Measurements from ENCODE around the gene SNCAIP.

SNCAIP gene

DNA sequence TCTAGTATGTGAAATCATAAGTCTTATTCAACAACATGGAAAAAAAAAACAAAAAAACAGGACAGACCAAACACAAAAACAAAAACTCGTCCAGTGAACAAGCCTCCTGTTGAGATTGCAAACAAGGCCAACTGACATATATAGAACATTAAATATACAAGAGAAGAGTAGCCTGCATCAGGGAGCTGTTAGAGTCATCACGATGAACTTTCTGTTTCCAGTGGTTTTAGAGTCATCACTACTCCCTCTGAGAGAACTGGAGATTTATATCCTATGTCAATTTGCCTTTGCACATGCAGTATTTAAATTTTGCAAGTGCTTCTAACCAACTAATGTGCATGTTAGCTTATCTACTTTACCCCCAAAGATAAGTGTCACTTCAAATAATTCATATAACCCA is 9.9 kb downstream of the SNCAIP start:
- H2BK5ac ChIP-seq (ENCODE audit: low read depth, low read length, poor library complexity), result no peak overlapping the region
- no peaks in the 10 kb centered on the region for H3K36me3 ChIP-seq (ENCODE audit: control insufficient read depth in 1 of 2, insufficient read depth in 2 of 2, low read length in 2 of 2)
- no peak overlapping the region for H3K9ac ChIP-seq (ENCODE audit: low read length)
- no peak overlapping the region for H3K4ac ChIP-seq (ENCODE audit: low read depth, low read length)
- no peak overlapping the region for H2BK12ac ChIP-seq (ENCODE audit: low read length)
- H3K79me1 ChIP-seq (ENCODE audit: low read length), result no peaks in the 10 kb centered on the region
- no peak overlapping the region for H3K18ac ChIP-seq (ENCODE audit: low read length)
- no peaks in the 10 kb centered on the region for H3K9me3 ChIP-seq (ENCODE audit: insufficient read depth, low read depth, low read length)
- H3K27me3 ChIP-seq (ENCODE audit: insufficient read depth, low read length), result no peaks in the 10 kb centered on the region
- no peak overlapping the region for H2BK120ac ChIP-seq (ENCODE audit: insufficient read depth, low read length, poor library complexity)
- no peak overlapping the region for H3K4me2 ChIP-seq (ENCODE audit: low read length)
- no peak overlapping the region for H4K91ac ChIP-seq (ENCODE audit: low read depth, low read length)
- H4K8ac ChIP-seq (ENCODE audit: low read depth, low read length), result no peak overlapping the region
- no peak overlapping the region for H2AK5ac ChIP-seq (ENCODE audit: low read length)
- H3K79me2 ChIP-seq (ENCODE audit: control insufficient read depth, insufficient read depth, low read length, poor library complexity), result no peaks in the 10 kb centered on the region
- H3K4me1 ChIP-seq (ENCODE audit: control insufficient read depth in 1 of 2, insufficient read depth in 2 of 2, low read length in 2 of 2), result no peaks in the 10 kb centered on the region
- no peak for DNase-seq
- no peak overlapping the region for H3K23ac ChIP-seq (ENCODE audit: low read length)
- no peak overlapping the region for H3K4me3 ChIP-seq (ENCODE audit: low read depth, low read length)
- H4K12ac ChIP-seq (ENCODE audit: low read depth, low read length), result no peak overlapping the region
- H3K14ac ChIP-seq (ENCODE audit: low read length), result no peak overlapping the region
- H2AFZ ChIP-seq (ENCODE audit: insufficient read depth, low read length, poor library complexity), result no peak overlapping the region
- no peak overlapping the region for H3K27ac ChIP-seq (ENCODE audit: low read depth, low read length)
- no CpG with 5 or more reads among the region's 2 CpGs for WGBS (ENCODE audit: extremely low coverage, insufficient coverage, insufficient read length)

DNA sequence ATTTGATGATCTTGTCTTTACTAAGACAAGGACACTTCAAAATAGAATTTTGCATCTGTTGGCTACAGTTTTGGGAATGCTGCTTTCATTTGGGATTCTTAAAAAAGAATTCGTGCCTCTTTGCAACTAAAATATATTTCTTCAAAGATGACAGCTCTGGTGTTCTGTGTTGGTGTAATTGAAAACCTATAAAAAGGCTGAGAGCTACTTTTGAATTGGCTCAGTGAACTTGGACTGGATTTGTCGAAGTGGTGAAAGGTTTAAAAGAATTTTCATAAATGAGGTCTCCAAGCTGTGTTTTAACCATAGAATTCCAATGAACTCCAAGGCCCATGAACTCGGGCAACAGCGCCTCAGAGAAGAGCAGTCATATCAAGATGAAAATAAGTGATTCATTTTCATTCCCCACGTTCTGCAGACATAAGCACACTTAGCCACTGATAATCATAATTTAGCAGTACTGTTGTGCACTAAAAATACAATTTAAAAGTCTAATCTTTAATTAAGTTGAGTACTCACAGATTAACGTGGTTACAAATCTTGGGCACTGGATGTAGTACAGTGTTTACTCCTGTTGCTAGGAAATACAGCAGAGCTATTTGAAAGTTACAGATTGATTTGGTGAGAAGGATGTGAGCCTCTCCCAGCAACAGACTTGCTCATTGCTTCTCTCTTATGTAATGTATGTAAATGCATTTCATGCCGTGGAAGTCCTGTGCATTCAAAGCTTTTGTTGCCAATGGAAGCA is 10.9 kb downstream of the SNCAIP start:
- no peak for DNase-seq
- H4K8ac ChIP-seq (ENCODE audit: low read depth, low read length), result no peak overlapping the region
- H4K91ac ChIP-seq (ENCODE audit: low read depth, low read length), result no peak overlapping the region
- H3K23ac ChIP-seq (ENCODE audit: low read length), result no peak overlapping the region
- no peaks in the 10 kb centered on the region for H3K27me3 ChIP-seq (ENCODE audit: insufficient read depth, low read length)
- no peak overlapping the region for H3K9ac ChIP-seq (ENCODE audit: low read length)
- H3K79me1 ChIP-seq (ENCODE audit: low read length), result no peaks in the 10 kb centered on the region
- H2BK12ac ChIP-seq (ENCODE audit: low read length), result no peak overlapping the region
- H2BK120ac ChIP-seq (ENCODE audit: insufficient read depth, low read length, poor library complexity), result no peak overlapping the region
- WGBS (ENCODE audit: extremely low coverage, insufficient coverage, insufficient read length), result no CpG with 5 or more reads among the region's 7 CpGs
- H3K27ac ChIP-seq (ENCODE audit: low read depth, low read length), result no peak overlapping the region
- no peak overlapping the region for H2AK5ac ChIP-seq (ENCODE audit: low read length)
- no peaks in the 10 kb centered on the region for H3K9me3 ChIP-seq (ENCODE audit: insufficient read depth, low read depth, low read length)
- H3K4me2 ChIP-seq (ENCODE audit: low read length), result no peak overlapping the region
- H3K79me2 ChIP-seq (ENCODE audit: control insufficient read depth, insufficient read depth, low read length, poor library complexity), result no peaks in the 10 kb centered on the region
- no peak overlapping the region for H4K12ac ChIP-seq (ENCODE audit: low read depth, low read length)
- H3K4me3 ChIP-seq (ENCODE audit: low read depth, low read length), result no peak overlapping the region
- no peaks in the 10 kb centered on the region for H3K36me3 ChIP-seq (ENCODE audit: control insufficient read depth in 1 of 2, insufficient read depth in 2 of 2, low read length in 2 of 2)
- H3K4me1 ChIP-seq (ENCODE audit: control insufficient read depth in 1 of 2, insufficient read depth in 2 of 2, low read length in 2 of 2), result no peaks in the 10 kb centered on the region
- H2AFZ ChIP-seq (ENCODE audit: insufficient read depth, low read length, poor library complexity), result no peak overlapping the region
- H2BK5ac ChIP-seq (ENCODE audit: low read depth, low read length, poor library complexity), result no peak overlapping the region
- H3K4ac ChIP-seq (ENCODE audit: low read depth, low read length), result no peak overlapping the region
- no peak overlapping the region for H3K18ac ChIP-seq (ENCODE audit: low read length)
- H3K14ac ChIP-seq (ENCODE audit: low read length), result no peak overlapping the region

DNA sequence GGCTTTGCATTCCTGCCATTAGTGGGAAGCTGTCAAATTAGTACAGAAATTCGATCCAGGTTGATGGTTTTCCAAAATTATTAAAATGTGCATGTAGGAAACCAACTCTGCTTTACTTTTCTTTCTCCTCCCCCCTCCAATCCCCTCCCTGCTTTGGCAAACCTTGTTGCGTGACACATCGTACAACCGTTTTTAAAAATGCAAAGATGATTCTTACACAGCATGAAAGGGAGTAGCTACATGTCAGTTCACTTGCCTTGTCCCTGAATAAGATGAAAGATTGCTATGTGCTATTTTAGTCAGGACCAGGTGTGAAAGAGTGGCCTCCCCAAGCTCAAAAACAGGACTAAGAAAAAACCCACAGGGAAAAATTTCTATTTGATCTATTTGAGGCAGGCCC is 11.7 kb downstream of the SNCAIP start:
- Histone ChIP-seq H4K12ac (ENCODE audit: low read depth, low read length) (no peak overlapping the region), H3K4me2 (ENCODE audit: low read length) (no peak overlapping the region), H4K91ac (ENCODE audit: low read depth, low read length) (no peak overlapping the region), H2AK5ac (ENCODE audit: low read length) (no peak overlapping the region), H3K4ac (ENCODE audit: low read depth, low read length) (no peak overlapping the region), H2BK120ac (ENCODE audit: insufficient read depth, low read length, poor library complexity) (no peak overlapping the region), H3K9me3 (ENCODE audit: insufficient read depth, low read depth, low read length) (no peaks in the 10 kb centered on the region), H3K14ac (ENCODE audit: low read length) (no peak overlapping the region), H4K8ac (ENCODE audit: low read depth, low read length) (no peak overlapping the region), H3K36me3 (ENCODE audit: control insufficient read depth in 1 of 2, insufficient read depth in 2 of 2, low read length in 2 of 2) (no peaks in the 10 kb centered on the region), H3K4me3 (ENCODE audit: low read depth, low read length) (no peak overlapping the region), H3K27ac (ENCODE audit: low read depth, low read length) (no peak overlapping the region), H3K9ac (ENCODE audit: low read length) (no peak overlapping the region), H2BK12ac (ENCODE audit: low read length) (no peak overlapping the region), H3K18ac (ENCODE audit: low read length) (no peak overlapping the region), H3K4me1 (ENCODE audit: control insufficient read depth in 1 of 2, insufficient read depth in 2 of 2, low read length in 2 of 2) (no peaks in the 10 kb centered on the region), H2BK5ac (ENCODE audit: low read depth, low read length, poor library complexity) (no peak overlapping the region), H3K79me1 (ENCODE audit: low read length) (no peaks in the 10 kb centered on the region), H3K27me3 (ENCODE audit: insufficient read depth, low read length) (no peaks in the 10 kb centered on the region), H3K23ac (ENCODE audit: low read length) (no peak overlapping the region), H3K79me2 (ENCODE audit: control insufficient read depth, insufficient read depth, low read length, poor library complexity) (no peaks in the 10 kb centered on the region), H2AFZ (ENCODE audit: insufficient read depth, low read length, poor library complexity) (no peak overlapping the region)
- no peak for DNase-seq
- no CpG with 5 or more reads among the region's 4 CpGs for WGBS (ENCODE audit: extremely low coverage, insufficient coverage, insufficient read length)

DNA sequence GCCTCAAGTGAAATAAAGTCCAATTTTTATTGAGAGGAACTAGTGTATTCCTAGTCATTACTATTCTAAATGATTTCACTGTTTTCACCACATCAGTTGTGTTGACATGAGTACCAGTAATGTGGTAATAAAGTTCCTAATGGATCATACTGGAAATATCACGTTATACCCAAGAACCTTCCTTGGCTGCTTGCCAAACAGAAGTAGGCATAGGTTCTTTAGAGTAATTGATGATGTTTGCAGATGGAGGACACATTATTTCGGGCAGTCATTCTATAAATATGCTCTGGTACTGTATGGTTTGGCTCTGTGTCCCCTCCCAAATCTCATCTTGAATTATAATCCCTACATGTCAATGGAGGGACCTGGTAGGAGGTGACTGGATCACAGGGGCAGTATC is 15.1 kb downstream of the SNCAIP start:
- Histone ChIP-seq H3K27ac (ENCODE audit: low read depth, low read length) (no peak overlapping the region), H3K18ac (ENCODE audit: low read length) (no peak overlapping the region), H3K36me3 (ENCODE audit: control insufficient read depth in 1 of 2, insufficient read depth in 2 of 2, low read length in 2 of 2) (no peaks in the 10 kb centered on the region), H3K79me2 (ENCODE audit: control insufficient read depth, insufficient read depth, low read length, poor library complexity) (no peaks in the 10 kb centered on the region), H3K4me3 (ENCODE audit: low read depth, low read length) (no peak overlapping the region), H2AK5ac (ENCODE audit: low read length) (no peak overlapping the region), H2BK120ac (ENCODE audit: insufficient read depth, low read length, poor library complexity) (no peak overlapping the region), H3K4ac (ENCODE audit: low read depth, low read length) (no peak overlapping the region), H2AFZ (ENCODE audit: insufficient read depth, low read length, poor library complexity) (no peak overlapping the region), H3K4me1 (ENCODE audit: control insufficient read depth in 1 of 2, insufficient read depth in 2 of 2, low read length in 2 of 2) (peaks cover 0 to 2% of the 10 kb centered on the region in 2 experiments), H3K23ac (ENCODE audit: low read length) (no peak overlapping the region), H3K9ac (ENCODE audit: low read length) (no peak overlapping the region), H2BK12ac (ENCODE audit: low read length) (no peak overlapping the region), H3K14ac (ENCODE audit: low read length) (no peak overlapping the region), H3K79me1 (ENCODE audit: low read length) (no peaks in the 10 kb centered on the region), H4K8ac (ENCODE audit: low read depth, low read length) (no peak overlapping the region), H4K12ac (ENCODE audit: low read depth, low read length) (no peak overlapping the region), H2BK5ac (ENCODE audit: low read depth, low read length, poor library complexity) (no peak overlapping the region), H3K27me3 (ENCODE audit: insufficient read depth, low read length) (no peaks in the 10 kb centered on the region), H4K91ac (ENCODE audit: low read depth, low read length) (no peak overlapping the region), H3K4me2 (ENCODE audit: low read length) (no peak overlapping the region), H3K9me3 (ENCODE audit: insufficient read depth, low read depth, low read length) (no peaks in the 10 kb centered on the region)
- WGBS (ENCODE audit: extremely low coverage, insufficient coverage, insufficient read length), result no CpG with 5 or more reads among the region's 2 CpGs
- no peak for DNase-seq
